Measurements from ENCODE around the gene MCC.

The MCC gene

GRCh38 chr5:113115061-113115460 lies 373.2 kb downstream of the MCC start:
- DNase-seq (ENCODE audit: low read depth, low spot score) = no peak

DNA sequence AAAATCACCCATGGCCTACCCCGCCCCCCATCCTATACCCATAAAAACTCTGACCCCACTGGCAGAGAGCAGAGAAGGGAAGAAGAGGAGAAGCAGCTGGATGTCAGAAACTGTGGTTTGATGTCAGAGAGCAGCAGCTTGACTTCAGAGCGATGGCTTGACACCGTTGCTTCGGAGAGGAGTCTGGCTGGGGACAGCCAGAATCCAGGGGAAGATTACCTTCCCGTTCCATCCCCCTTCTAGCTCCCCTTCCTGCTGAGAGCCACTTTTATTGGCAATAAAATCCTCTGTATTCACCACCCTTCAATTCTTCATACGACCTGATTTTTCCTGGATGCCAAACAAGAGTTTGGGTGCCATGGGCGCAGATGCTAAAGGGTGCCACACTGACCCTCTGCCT lies 373.7 kb downstream of the MCC start:
- no peak for DNase-seq (ENCODE audit: low read depth, low spot score)

GRCh38 chr5:113112435-113112834 lies 375.8 kb downstream of the MCC start:
- DNase-seq (ENCODE audit: low read depth, low spot score) = no peak

DNA sequence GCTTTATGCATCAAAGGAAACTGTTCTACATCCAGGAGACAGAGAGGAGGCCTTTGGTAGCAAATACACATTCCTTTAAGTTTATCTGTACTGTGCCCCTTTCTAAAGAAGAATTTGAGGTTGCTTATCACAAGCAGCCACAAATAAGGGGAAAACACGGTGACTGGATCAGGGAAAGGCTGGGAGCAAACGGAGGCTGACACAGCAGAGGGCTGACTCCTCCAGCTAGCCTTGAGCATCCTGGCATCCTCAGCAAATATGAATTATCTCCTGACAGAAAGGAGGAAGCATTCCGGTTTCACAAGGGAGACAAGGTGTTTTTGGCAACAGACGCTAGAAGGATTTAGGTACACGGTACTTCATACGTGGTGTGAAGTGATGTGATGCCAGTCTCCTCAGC lies 378.1 kb downstream of the MCC start:
- no peak for DNase-seq (ENCODE audit: low read depth, low spot score)

GRCh38 chr5:113109344-113109743 lies 378.9 kb downstream of the MCC start:
- DNase-seq (ENCODE audit: low read depth, low spot score) = no peak

- DNase-seq (ENCODE audit: low read depth, low spot score) = no peak
Measured at GRCh38 chr5:113108485-113108884, 379.8 kb downstream of the MCC start.

DNA sequence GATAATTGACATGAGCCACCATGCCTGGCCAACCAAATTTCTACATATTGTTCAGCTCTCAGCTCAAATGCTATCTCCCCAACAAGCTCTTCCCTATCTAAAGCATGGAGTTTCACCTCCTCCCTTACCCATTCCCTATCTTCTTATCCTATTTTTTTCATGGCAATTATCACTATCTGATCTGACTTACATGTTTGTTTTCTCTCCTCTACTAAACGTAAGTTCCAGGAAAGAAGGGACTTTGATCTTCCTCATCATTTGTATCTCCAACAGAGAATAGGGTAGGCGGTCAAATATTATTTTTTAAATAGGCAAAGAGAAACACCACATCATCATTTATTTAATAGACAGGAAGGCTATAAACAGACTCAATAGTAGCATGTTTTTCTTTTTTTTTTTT lies 381.4 kb downstream of the MCC start:
- DNase-seq (ENCODE audit: low read depth, low spot score) = no peak

DNA sequence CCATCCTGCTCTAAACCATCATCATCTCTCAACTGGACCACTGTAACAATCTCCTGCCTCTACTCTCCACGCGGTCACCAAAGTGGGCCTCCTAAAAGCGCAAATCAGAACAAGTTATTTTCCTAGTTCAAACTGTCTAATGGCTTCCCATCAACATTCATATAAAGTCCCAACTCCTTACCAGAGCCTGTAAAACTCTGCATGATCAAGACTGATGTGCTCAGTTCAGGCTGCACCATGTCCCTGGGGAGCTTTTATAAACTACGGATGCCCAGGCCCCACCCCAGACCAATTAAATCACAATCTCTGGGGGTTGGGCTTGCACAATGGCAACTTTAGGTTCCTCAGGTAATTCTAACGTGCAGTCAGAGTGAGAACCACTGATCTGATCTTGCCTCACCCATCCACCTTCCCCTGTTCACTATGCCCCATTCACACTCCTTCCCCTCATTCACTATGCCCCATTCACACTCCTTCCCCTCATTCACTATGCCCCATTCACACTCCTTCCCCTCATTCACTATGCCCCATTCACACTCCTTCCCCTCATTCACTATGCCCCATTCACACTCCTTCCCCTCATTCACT lies 382.5 kb downstream of the MCC start:
- no peak for DNase-seq (ENCODE audit: low read depth, low spot score)

- DNase-seq (ENCODE audit: low read depth, low spot score) = no peak
Measured at GRCh38 chr5:113103330-113103729, 384.9 kb downstream of the MCC start.

DNA sequence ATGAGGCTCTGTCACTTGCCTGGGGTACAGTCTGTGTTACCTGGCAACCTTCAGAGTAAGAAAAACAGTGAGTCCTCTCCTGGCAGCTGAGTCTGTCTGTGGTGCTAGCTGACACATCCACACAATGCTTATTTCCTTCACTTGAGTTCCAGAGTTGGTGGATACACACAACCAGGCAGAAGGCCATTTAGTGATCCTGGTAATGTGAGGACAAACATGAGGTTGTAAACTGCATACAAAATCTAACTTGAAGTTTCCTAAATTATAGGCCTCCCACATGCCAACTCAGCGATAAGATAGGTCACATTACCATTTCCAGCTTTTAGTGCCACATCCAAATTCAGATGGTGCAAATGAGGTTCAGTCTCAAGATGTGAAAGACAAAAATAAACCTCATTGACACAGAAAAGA lies 386.1 kb downstream of the MCC start:
- no peak for DNase-seq (ENCODE audit: low read depth, low spot score)

DNA sequence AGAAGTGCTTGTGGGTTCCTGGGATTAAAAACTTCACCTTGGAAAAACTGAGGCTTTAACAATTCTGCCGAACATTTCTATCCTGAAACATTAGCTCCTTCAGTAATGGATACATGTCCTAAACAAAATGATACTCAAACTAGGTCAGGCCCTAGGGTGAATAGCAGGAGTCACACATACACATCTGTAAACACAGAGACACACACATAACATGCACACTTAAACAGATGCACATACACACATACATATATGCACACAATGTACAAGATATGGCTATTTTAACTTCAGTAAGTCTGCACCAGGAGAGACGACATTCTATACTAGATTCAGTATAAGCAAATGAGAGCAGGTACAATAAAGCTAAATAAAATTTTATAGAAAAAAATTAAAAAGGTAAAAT lies 387.3 kb downstream of the MCC start:
- no peak for DNase-seq (ENCODE audit: low read depth, low spot score)

GRCh38 chr5:113099822-113100221 lies 388.4 kb downstream of the MCC start:
- no peak for DNase-seq (ENCODE audit: low read depth, low spot score)

- no peak for DNase-seq (ENCODE audit: low read depth, low spot score)
Measured at GRCh38 chr5:113098378-113098777, 389.9 kb downstream of the MCC start.

GRCh38 chr5:113095831-113096230 lies 392.4 kb downstream of the MCC start:
- no peak for DNase-seq (ENCODE audit: low read depth, low spot score)

DNA sequence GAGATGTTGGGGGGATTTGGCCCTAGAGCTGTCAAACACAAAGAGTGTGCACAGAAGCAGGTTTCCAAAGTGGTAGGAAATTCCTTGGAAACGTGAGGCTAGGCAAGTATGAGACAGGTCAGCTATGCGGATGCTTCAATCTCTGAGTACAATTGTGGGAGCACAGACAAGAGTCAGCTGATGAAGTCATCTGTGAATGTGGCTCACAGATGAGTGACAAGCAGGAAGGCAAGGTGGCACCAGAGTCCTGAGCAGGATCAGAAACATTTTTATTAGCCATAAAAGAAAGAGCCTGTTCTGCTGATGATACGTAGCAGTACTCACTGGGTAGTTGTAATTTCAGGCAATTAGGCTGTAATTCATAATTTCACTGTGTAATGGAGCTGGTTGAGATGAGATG lies 394.7 kb downstream of the MCC start:
- no peak for DNase-seq (ENCODE audit: low read depth, low spot score)

GRCh38 chr5:113092683-113093082 lies 395.6 kb downstream of the MCC start:
- DNase-seq (ENCODE audit: low read depth, low spot score) = no peak

DNA sequence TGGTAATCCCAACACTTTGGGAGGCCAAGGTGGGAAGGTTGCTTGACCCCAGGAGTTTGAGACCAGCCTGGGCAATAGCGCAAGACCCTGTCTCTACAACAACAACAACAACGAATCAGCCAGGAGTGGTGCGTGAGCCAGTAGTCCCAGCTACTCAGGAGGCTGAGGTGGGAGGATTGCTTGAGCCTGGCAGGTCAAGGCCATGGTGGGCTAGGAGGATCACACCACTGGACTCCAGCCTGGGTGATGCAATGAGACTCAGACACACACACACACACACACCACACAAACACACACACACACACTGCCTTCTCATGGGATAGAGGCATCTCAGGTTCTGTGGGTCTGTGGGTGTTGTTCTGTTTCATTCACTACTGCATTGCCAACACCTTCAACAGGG lies 396.6 kb downstream of the MCC start:
- no peak for DNase-seq (ENCODE audit: low read depth, low spot score)

DNA sequence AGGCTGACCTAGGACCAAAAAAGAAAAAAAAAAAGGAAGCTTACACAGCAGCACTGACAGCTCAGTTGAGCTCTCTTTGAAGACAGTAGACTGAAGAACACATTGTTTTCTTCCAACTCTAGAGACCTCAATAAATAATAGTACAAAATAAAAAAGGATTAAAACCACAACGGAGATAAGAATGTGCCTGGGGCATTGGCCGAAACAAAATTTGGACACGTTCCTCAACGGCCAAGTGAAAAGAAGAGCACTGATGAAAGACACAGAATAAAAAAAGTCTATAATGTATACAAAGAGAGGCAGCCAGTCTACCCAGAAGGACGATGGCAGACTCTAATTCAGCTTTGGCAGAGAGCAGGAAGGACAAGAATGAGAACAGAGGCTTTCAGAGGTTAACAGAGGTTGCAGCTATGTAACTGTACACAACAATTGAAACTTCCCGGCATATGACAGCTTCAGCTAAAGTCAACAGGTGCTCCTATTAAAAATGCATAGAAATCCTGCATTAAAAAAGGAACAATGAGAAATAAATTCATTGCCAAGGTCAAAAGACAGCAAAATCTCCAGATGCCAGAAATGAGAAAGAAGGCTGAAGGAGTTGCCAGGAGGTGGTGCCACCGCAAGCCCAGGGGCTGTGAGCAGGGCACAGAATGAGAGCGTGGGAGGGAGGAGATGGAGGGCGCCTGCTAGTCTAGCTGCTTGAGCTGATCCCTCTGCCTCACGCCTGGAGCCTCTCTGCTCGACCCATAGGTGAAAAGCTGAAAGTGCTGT lies 397.7 kb downstream of the MCC start:
- DNase-seq (ENCODE audit: low read depth, low spot score) = no peak

DNA sequence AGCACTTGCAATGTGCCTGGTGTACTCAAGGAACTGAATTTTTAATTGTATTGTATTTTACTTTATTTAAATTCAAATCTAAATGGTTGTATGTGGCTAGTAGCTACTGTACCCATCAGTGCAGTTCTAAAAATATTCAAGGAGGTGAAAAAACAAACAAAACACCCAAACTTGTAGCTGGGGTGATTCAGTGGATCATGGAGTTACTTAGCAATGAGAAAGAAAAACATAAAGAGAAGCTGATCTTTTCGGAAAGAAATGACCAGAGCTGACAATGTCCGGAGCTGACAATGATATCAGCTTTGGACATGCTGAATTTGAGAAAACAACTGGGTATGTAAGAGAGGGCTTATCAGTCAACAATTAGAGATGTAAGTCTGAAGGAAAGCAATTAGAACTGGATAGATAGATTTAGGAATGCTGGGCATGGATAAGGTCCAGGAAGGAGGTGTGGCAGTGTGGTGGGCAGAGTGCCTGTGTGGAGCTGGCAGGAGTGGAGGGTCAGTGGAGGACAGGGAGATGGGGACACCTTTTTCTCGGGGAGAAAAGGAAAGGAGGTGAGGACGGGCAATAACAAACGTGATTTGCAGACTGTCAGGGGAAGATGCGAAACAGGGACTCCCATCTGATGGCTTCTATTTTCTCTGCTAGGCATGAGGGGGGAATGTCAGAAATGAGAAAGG lies 398.5 kb downstream of the MCC start:
- no peak for DNase-seq (ENCODE audit: low read depth, low spot score)

DNA sequence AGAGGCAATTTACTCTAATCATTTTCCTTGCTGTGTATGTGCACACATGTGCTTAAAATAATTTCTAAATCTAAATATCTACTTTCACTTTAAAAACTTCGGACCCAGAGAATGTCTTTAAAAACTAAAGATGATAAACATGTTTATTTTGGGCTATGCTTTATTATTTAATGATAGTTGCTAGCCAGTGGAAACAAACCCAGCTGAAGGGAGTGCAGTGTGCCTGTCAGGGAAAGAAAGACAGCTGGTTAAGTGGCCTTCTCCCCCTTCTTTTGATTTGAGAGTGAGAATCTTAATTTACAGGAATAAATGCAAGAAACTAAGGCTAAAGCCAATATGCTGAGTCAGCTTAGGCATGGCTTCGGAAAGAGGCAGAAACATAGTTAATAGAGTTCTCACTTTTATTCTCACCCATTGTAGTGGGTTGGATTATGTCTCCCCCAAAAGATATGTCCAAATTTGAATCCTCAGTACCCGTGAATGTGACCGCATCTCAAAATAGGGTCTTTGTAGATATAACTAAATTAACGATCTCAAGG lies 400.2 kb downstream of the MCC start:
- DNase-seq (ENCODE audit: low read depth, low spot score) = no peak

DNA sequence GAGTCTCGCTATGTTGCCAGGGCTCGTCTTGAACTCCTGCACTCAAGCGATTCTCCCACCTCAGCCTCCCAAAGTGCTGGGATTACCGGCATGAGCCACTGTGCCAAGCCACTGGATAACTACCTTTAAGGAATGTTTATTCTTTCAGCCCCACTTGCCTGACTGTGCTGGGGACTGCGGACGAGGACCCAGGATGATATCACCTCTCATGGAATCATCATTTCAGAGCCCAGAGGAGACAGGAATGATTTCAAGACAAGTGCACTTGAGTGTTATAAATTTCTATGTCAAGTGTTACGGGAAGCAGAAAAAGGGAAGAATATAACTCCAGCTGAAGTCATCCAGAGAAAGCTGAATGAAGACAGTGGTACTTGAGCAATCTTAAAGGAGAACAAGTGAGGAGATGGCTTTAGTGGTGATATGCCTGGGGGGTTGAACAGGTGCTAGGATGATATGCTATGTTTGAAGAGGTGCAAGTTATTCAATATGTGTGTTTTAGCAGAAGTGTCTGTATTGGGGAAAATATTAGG lies 402.3 kb downstream of the MCC start:
- no peak for DNase-seq (ENCODE audit: low read depth, low spot score)

DNA sequence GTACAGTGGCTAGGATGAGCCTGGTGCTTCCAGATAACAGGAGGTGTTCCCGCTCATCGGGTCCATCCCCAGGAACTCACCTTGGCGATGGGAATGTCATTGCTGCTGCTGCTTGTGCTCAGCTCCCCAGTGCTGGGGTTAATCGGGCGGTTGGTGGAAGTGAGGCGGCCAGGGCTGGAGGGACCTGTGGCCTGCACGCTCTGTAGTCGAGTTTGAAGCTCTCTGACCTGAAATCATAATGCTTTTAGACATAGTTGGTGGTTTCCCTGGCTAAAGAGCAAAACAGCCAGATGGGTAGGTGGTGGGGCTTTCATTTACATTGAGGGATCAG lies 403.2 kb downstream of the MCC start:
- no peak for DNase-seq (ENCODE audit: low read depth, low spot score)
